Transverse colon (tissue), 4 donors: Measurements from ENCODE around the gene NFKB2. TPM values are rescaled to one million over a fixed set of nuclear protein-coding genes. Genes with fewer than 3 reads are reported as not detected.

ENCODE experiments used
- DNase-seq: peaks from one replicate; pipeline ENCODE4 v3.0.0-alpha.2; 2019
- H3K27ac ChIP-seq, 4 donors: fragments of 200-600 bp; sonication (generic); 2 replicates each; pipeline ENCODE4 v1.5.1; 2016 to 2018; ENCODE audit warnings: inconsistent platforms in 4 of 4
- H3K27me3 ChIP-seq: fragments of 200-600 bp; sonication (generic); 2 replicates; pipeline ENCODE4 v1.5.1; 2017; ENCODE audit warnings: inconsistent platforms
- H3K36me3 ChIP-seq, 4 donors: fragments of 200-600 bp; sonication (generic); 2 replicates each; pipeline ENCODE4 v1.5.1; 2017 to 2019; ENCODE audit warnings: inconsistent platforms in 4 of 4
- H3K4me1 ChIP-seq, 4 donors: fragments of 200-600 bp; sonication (generic); 2 replicates each; pipeline ENCODE4 v1.5.1; 2017 to 2020; ENCODE audit warnings: inconsistent platforms in 4 of 4
- H3K4me3 ChIP-seq, 4 donors: fragments of 200-600 bp; sonication (generic); 1 replicate in 1 of 4; 2 replicates in 3 of 4; pipeline versions ENCODE4 v1.5.1 to v1.6.1; 2017 to 2019; ENCODE audit warnings: inconsistent platforms in 4 of 4
- H3K9me3 ChIP-seq, 2 donors: fragments of 200-600 bp; sonication (generic); 2 replicates each; pipeline ENCODE4 v1.5.1; 2017 to 2019; ENCODE audit warnings: inconsistent platforms in 2 of 2
- EP300 ChIP-seq: sonication (generic); formaldehyde crosslinking; IDR thresholded peaks from one replicate; pipeline ENCODE4 v1.6.1; 2017; ENCODE audit warnings: antibody characterized with exemption, low read depth
- POLR2A ChIP-seq: fragments of 450-650 bp; IDR thresholded peaks from one replicate; pipeline ENCODE4 v1.6.1; 2016; ENCODE audit warnings: antibody characterized with exemption, mild to moderate bottlenecking, moderate library complexity
- POLR2AphosphoS5 ChIP-seq, 3 donors: sonication (generic); formaldehyde crosslinking; IDR thresholded peaks; one replicate each; pipeline ENCODE4 v1.6.1; 2016; ENCODE audit warnings: antibody characterized with exemption in 3 of 3
- WGBS, 2 donors: methylation state at CpG; one replicate each; pipeline ENCODE4 v1.1.5; 2018; ENCODE audit warnings: low coverage in 1 of 2; 5-methylcytosine and 5-hydroxymethylcytosine counted together
- in situ Hi-C, 4 donors: fragments of 200-750 bp; cut with MboI; loops; one replicate each; pipeline versions ENCODE4 v1.15.0 to v1.15.1; 2017; ENCODE audit warnings: low sequenced_read_pairs in 3 of 4, low pct_ligation_motif_present in 1 of 4, low pct_unique_long_range_greater_than_20kb in 1 of 4
- intact Hi-C: fragments of 100-400 bp; cut with DNase I; formaldehyde crosslinking; loops from one replicate; pipeline ENCODE4 v1.15.1; 2023; ENCODE audit warnings: low total_unique reads
- total RNA-seq, 4 donors: library from RNA; depleted of rRNA; stranded (reverse); fragments of >200 nt; gene quantifications; one replicate each; pipeline ENCODE4 v1.1.0, GENCODE V29; 2016
- TF ChIP-seq, protein P1 (sequence below), 5 experiments: fragments of 200-600 bp in 3 of 5; fragments of 450-650 bp in 2 of 5; sonication (generic) in 3 of 5; IDR thresholded peaks; 1 replicate in 2 of 5; 2 replicates in 3 of 5; pipeline ENCODE4 v1.5.1; 2016 to 2017; ENCODE audit warnings: antibody characterized with exemption in 5 of 5, inconsistent platforms in 3 of 5, mild to moderate bottlenecking in 2 of 5, moderate library complexity in 1 of 5

NFKB2 gene
- total RNA-seq, 4 donors from 2014 or later = 4.4 to 24.5 (median 17.8) TPM

- in situ Hi-C loops (no loop called here), intact Hi-C loops (no loop called here)
- TF ChIP-seq, protein P1, sequence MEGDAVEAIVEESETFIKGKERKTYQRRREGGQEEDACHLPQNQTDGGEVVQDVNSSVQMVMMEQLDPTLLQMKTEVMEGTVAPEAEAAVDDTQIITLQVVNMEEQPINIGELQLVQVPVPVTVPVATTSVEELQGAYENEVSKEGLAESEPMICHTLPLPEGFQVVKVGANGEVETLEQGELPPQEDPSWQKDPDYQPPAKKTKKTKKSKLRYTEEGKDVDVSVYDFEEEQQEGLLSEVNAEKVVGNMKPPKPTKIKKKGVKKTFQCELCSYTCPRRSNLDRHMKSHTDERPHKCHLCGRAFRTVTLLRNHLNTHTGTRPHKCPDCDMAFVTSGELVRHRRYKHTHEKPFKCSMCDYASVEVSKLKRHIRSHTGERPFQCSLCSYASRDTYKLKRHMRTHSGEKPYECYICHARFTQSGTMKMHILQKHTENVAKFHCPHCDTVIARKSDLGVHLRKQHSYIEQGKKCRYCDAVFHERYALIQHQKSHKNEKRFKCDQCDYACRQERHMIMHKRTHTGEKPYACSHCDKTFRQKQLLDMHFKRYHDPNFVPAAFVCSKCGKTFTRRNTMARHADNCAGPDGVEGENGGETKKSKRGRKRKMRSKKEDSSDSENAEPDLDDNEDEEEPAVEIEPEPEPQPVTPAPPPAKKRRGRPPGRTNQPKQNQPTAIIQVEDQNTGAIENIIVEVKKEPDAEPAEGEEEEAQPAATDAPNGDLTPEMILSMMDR (IDR thresholded peaks at IDR 0.05) = no peak
- TF ChIP-seq EP300 = no peak
- TF ChIP-seq POLR2AphosphoS5 (IDR thresholded peaks at IDR 0.05) = no peak
- no peak for TF ChIP-seq POLR2A
- no peak for DNase-seq
- peaks cover 7 to 23% (median 11%) of the 10 kb centered on the region in 4 donors for H3K4me1 ChIP-seq
- H3K9me3 ChIP-seq = no peaks in the 10 kb centered on the region
- no peak overlapping the region for H3K4me3 ChIP-seq
- no peak overlapping the region for H3K27ac ChIP-seq
- H3K27me3 ChIP-seq = peaks cover 11% of the 10 kb centered on the region
- peaks cover 0 to under 1% (median 0%) of the 10 kb centered on the region in 4 donors for H3K36me3 ChIP-seq
- WGBS, 2 donors = 89% methylated on average over 8 of the region's 8 CpGs; no CpG with 5 or more reads in 1 of the 2 donors
Observed at GRCh38 chr10:102429468-102429867, 34.0 kb downstream of the NFKB2 start.

GRCh38 chr10:102431452-102432124 lies 36.1 kb downstream of the NFKB2 start:
- WGBS, 2 donors = 19 to 62% methylated on average over 1 to 4 of the region's 4 CpGs
- intact Hi-C loops = no loop called here
- no peaks in the 10 kb centered on the region for H3K36me3 ChIP-seq
- H3K27ac ChIP-seq = peak overlapping the region; percentile 83 to 87 (median 84)
- no peaks in the 10 kb centered on the region for H3K9me3 ChIP-seq
- DNase-seq = no peak
- H3K27me3 ChIP-seq = peaks cover 23% of the 10 kb centered on the region
- in situ Hi-C loops = no loop called here
- TF ChIP-seq, protein P1 (IDR thresholded peaks at IDR 0.05) = no peak
- no peak for TF ChIP-seq POLR2A
- TF ChIP-seq POLR2AphosphoS5 (IDR thresholded peaks at IDR 0.05) = no peak
- TF ChIP-seq EP300 = no peak
- peak overlapping the region; percentile 68 to 99 (median 83) for H3K4me3 ChIP-seq
- H3K4me1 ChIP-seq = peaks cover 7 to 37% (median 14%) of the 10 kb centered on the region in 4 donors

- H3K4me3 ChIP-seq = peak within 1 kb of the TSS; percentile 68 to 99 (median 83)
- 0% methylated on average over 2 to 50 of the region's 52 CpGs for WGBS, 2 donors
- peaks cover 7 to 37% (median 14%) of the 10 kb centered on the region in 4 donors for H3K4me1 ChIP-seq
- H3K27ac ChIP-seq = peak within 1 kb of the TSS; percentile 83 to 87 (median 84)
- H3K36me3 ChIP-seq = no peaks in the 10 kb centered on the region
- peaks cover 23% of the 10 kb centered on the region for H3K27me3 ChIP-seq
- H3K9me3 ChIP-seq = no peaks in the 10 kb centered on the region
- DNase-seq = peak; percentile 98
- intact Hi-C loops = no loop called here
- TF ChIP-seq POLR2AphosphoS5 (IDR thresholded peaks at IDR 0.05) = peak; percentile 29 to 56 (median 55)
- peak; percentile 6 for TF ChIP-seq POLR2A
- TF ChIP-seq EP300 = no peak
- in situ Hi-C loops = no loop called here
Observed at GRCh38 chr10:102432162-102432950, 36.9 kb downstream of the NFKB2 start, which contains the start of gene CUEDC2. CUEDC2 (minus strand) TSS chr10:102432574; CDS start chr10:102425188, 7,386 bp downstream.

GRCh38 chr10:102433619-102434046 lies 38.1 kb downstream of the NFKB2 start:
- Histone ChIP-seq H3K4me1 (peaks cover 7 to 37% (median 14%) of the 10 kb centered on the region in 4 donors), H3K27ac (peak overlapping the region in 1 of 4 donors; percentile 1), H3K27me3 (peaks cover 23% of the 10 kb centered on the region), H3K4me3 (no peak overlapping the region), H3K9me3 (no peaks in the 10 kb centered on the region), H3K36me3 (no peaks in the 10 kb centered on the region)
- intact Hi-C loops = no loop called here
- WGBS, 2 donors = 46 to 50% methylated on average over 1 to 5 of the region's 5 CpGs
- no peak for DNase-seq
- TF ChIP-seq POLR2A (no peak), EP300 (no peak), POLR2AphosphoS5 (IDR thresholded peaks at IDR 0.05) (no peak)
- TF ChIP-seq, protein P1 (IDR thresholded peaks at IDR 0.05) = no peak
- in situ Hi-C loops = no loop called here
